HEK293 (cell line): ENCODE measurements around the gene ARPC5.

ENCODE experiments used
- CTCF ChIA-PET: fragments of 350-600 bp; formaldehyde crosslinking; extraction: SDS; loops from one replicate; lab custom pipeline; 2021; ENCODE audit warnings: antibody characterized with exemption; lab: Yijun Ruan, JAX
- POLR2A ChIA-PET: fragments of 300-600 bp; formaldehyde crosslinking; extraction: SDS; loops from one replicate; lab custom pipeline; 2020; ENCODE audit warnings: antibody characterized with exemption, inconsistent platforms; lab: Yijun Ruan, JAX
- H3K27ac ChIP-seq: fragments of 200-500 bp; sonication (Bioruptor generic); 2 replicates; pipeline ENCODE4 v1.5.1; 2014; ENCODE audit warnings: low read depth, low read length, control low read depth, inconsistent platforms; ENCODE audit errors: extremely low read depth
- H3K36me3 ChIP-seq, 2 experiments: fragments of 200-500 bp in 1 of 2; sonication (Bioruptor generic) in 1 of 2; 1 replicate in 1 of 2; 2 replicates in 1 of 2; pipeline ENCODE4 v1.5.1; 2014 to 2017; ENCODE audit warnings: inconsistent platforms in 2 of 2, low read length in 2 of 2; ENCODE audit not compliant: control insufficient read depth in 2 of 2, insufficient read depth in 1 of 2
- H3K4me1 ChIP-seq: fragments of 200-500 bp; sonication (Bioruptor generic); 2 replicates; pipeline ENCODE4 v1.5.1; 2014; ENCODE audit warnings: mild to moderate bottlenecking, low read length, inconsistent platforms; ENCODE audit not compliant: control insufficient read depth, insufficient read depth
- H3K4me3 ChIP-seq: 2 replicates; pipeline ENCODE4 v1.5.1; 2011; ENCODE audit warnings: low read depth, mild to moderate bottlenecking, control low read depth, low read length, moderate library complexity
- H3K9me3 ChIP-seq: fragments of 200-500 bp; sonication (Bioruptor generic); 2 replicates; pipeline ENCODE4 v1.5.1; 2014; ENCODE audit warnings: low read depth, low read length, inconsistent platforms; ENCODE audit not compliant: control insufficient read depth, insufficient read depth
- FEZF1 ChIP-seq: fragments of 450-650 bp; formaldehyde crosslinking; IDR thresholded peaks from 2 replicates; pipeline ENCODE4 v1.5.1; 2016; ENCODE audit warnings: missing biosample characterization, missing genetic modification characterization
- SALL2 ChIP-seq: fragments of 450-650 bp; formaldehyde crosslinking; IDR thresholded peaks from 2 replicates; pipeline ENCODE4 v1.5.0; 2017; ENCODE audit warnings: missing biosample characterization, mild to moderate bottlenecking, missing genetic modification characterization, borderline replicate concordance
- SETDB1 ChIP-seq: IDR thresholded peaks from one replicate; pipeline ENCODE4 v1.6.1; 2017; ENCODE audit warnings: mild to moderate bottlenecking, low read length, moderate library complexity, mixed read lengths; ENCODE audit not compliant: insufficient read length
- SP2 ChIP-seq: fragments of 450-650 bp; formaldehyde crosslinking; IDR thresholded peaks from 2 replicates; pipeline ENCODE4 v1.5.1; 2016; ENCODE audit warnings: missing biosample characterization, missing genetic modification characterization
- SP7 ChIP-seq: fragments of 450-650 bp; formaldehyde crosslinking; IDR thresholded peaks from 2 replicates; pipeline ENCODE4 v1.5.1; 2016; ENCODE audit warnings: missing biosample characterization, missing genetic modification characterization
- TRIM28 ChIP-seq: IDR thresholded peaks from 2 replicates; pipeline ENCODE4 v1.6.1; 2011; ENCODE audit warnings: low read length, control low read depth, borderline replicate concordance
- ZNF10 ChIP-seq: fragments of 450-650 bp; formaldehyde crosslinking; IDR thresholded peaks from 2 replicates; pipeline ENCODE4 v1.5.1; 2017; ENCODE audit warnings: missing biosample characterization, missing genetic modification characterization
- ZNF157 ChIP-seq: fragments of 450-650 bp; formaldehyde crosslinking; IDR thresholded peaks from 2 replicates; pipeline ENCODE4 v1.5.1; 2016; ENCODE audit warnings: missing biosample characterization, missing genetic modification characterization
- ZNF169 ChIP-seq: fragments of 450-650 bp; formaldehyde crosslinking; IDR thresholded peaks from 2 replicates; pipeline ENCODE4 v1.5.1; 2016; ENCODE audit warnings: missing biosample characterization, missing genetic modification characterization
- ZNF26 ChIP-seq: fragments of 450-650 bp; formaldehyde crosslinking; IDR thresholded peaks from 2 replicates; pipeline ENCODE4 v1.5.1; 2016; ENCODE audit warnings: missing biosample characterization, missing genetic modification characterization
- ZNF292 ChIP-seq: fragments of 450-650 bp; formaldehyde crosslinking; IDR thresholded peaks from 2 replicates; pipeline ENCODE4 v1.5.1; 2016; ENCODE audit warnings: low read depth, missing biosample characterization, missing genetic modification characterization, borderline replicate concordance
- ZNF394 ChIP-seq: fragments of 450-650 bp; formaldehyde crosslinking; IDR thresholded peaks from 2 replicates; pipeline ENCODE4 v1.5.1; 2016; ENCODE audit warnings: missing biosample characterization, missing genetic modification characterization, mild to moderate bottlenecking, moderate library complexity, borderline replicate concordance
- ZNF433 ChIP-seq: fragments of 450-650 bp; formaldehyde crosslinking; IDR thresholded peaks from 2 replicates; pipeline ENCODE4 v1.5.1; 2016; ENCODE audit warnings: missing biosample characterization, missing genetic modification characterization, low read depth
- ZNF521 ChIP-seq: fragments of 450-650 bp; formaldehyde crosslinking; IDR thresholded peaks from 2 replicates; pipeline ENCODE4 v1.5.1; 2017; ENCODE audit warnings: missing biosample characterization, mild to moderate bottlenecking, missing genetic modification characterization
- ZNF530 ChIP-seq: fragments of 450-650 bp; formaldehyde crosslinking; IDR thresholded peaks from 2 replicates; pipeline ENCODE4 v1.5.1; 2016; ENCODE audit warnings: low read depth, missing biosample characterization, missing genetic modification characterization
- ZNF621 ChIP-seq: fragments of 450-650 bp; formaldehyde crosslinking; IDR thresholded peaks from 2 replicates; pipeline ENCODE4 v1.5.1; 2017; ENCODE audit warnings: missing biosample characterization, missing genetic modification characterization
- ZNF664 ChIP-seq: fragments of 450-650 bp; formaldehyde crosslinking; IDR thresholded peaks from 2 replicates; pipeline ENCODE4 v1.5.1; 2016; ENCODE audit warnings: missing biosample characterization, missing genetic modification characterization
- ZNF830 ChIP-seq: fragments of 450-650 bp; IDR thresholded peaks from 2 replicates; pipeline ENCODE4 v1.5.0; 2018; ENCODE audit warnings: missing biosample characterization, missing genetic modification characterization, low read depth, mild to moderate bottlenecking, moderate library complexity
- ZNF837 ChIP-seq: fragments of 450-650 bp; formaldehyde crosslinking; IDR thresholded peaks from 2 replicates; pipeline ENCODE4 v1.5.1; 2016; ENCODE audit warnings: missing biosample characterization, missing genetic modification characterization
- TF ChIP-seq, protein P1 (sequence below): fragments of 450-650 bp; formaldehyde crosslinking; IDR thresholded peaks from 2 replicates; pipeline ENCODE4 v1.5.1; 2016; ENCODE audit warnings: missing biosample characterization, missing genetic modification characterization, borderline replicate concordance
- TF ChIP-seq, protein P2 (sequence below): fragments of 450-650 bp; formaldehyde crosslinking; IDR thresholded peaks from 2 replicates; pipeline ENCODE4 v1.5.1; 2016; ENCODE audit warnings: missing biosample characterization, missing genetic modification characterization, borderline replicate concordance
- TF ChIP-seq, protein P3 (sequence below): fragments of 450-650 bp; formaldehyde crosslinking; IDR thresholded peaks from 2 replicates; pipeline ENCODE4 v1.5.1; 2016; ENCODE audit warnings: missing biosample characterization, missing genetic modification characterization

The ARPC5 gene

DNA sequence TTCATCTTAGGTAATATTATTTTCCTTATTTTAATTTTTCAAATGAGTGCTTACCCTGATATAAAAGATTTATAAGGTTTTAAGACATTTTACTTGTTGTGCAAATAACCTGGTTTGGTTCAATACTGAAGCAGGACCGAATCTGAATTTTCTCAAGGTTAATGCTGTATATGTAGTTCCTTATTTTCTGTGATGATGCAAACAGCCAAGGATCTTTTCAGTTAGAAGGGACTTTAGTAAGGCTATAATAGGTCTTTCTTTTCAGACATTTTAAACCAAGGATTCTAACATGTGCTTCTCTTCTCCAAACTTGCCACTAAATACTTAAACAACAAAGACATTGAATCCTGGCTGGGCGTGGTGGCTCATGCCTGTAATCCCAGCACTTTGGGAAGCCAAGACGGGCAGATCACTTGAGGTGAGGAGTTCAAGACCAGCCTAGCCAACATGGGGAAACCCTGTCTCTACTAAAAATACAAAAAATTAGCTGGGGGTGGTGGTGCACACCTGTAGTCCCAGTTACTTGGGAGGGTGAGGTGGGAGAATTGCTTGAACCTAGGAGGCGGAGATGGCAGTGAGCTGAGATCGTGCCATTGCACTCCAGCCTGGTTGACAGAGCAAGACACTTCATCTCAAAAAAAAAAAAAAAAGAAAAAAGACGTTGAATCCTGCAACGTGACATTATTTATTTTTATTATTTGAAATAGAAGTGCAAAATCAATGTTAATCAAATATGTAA lies 3.2 kb upstream of the ARPC5 start:
- POLR2A ChIA-PET, result interaction anchor here (0.6 kb wide), 1 partner anchor 167 kb away, joined by 4 read pairs; no protein-coding TSS in a partner anchor
- H3K4me1 ChIP-seq, result 0 out of 2 replicates have a peak, but pooled peaks cover 4% of the 10 kb centered on the region
- no peaks in the 10 kb centered on the region for H3K36me3 ChIP-seq
- TF ChIP-seq SP7 (tag by site-specific recombination) (no peak), SP2 (tag by site-specific recombination) (no peak), ZNF169 (no peak), ZNF292 (tag by site-specific recombination) (no peak), ZNF521 (tag by site-specific recombination) (no peak), ZNF26 (tag by site-specific recombination) (no peak), SETDB1 (no peak), ZNF664 (tag by site-specific recombination) (no peak), ZNF10 (no peak), ZNF837 (tag by site-specific recombination) (no peak), TRIM28 (no peak), ZNF433 (tag by site-specific recombination) (no peak)
- TF ChIP-seq, protein P1, sequence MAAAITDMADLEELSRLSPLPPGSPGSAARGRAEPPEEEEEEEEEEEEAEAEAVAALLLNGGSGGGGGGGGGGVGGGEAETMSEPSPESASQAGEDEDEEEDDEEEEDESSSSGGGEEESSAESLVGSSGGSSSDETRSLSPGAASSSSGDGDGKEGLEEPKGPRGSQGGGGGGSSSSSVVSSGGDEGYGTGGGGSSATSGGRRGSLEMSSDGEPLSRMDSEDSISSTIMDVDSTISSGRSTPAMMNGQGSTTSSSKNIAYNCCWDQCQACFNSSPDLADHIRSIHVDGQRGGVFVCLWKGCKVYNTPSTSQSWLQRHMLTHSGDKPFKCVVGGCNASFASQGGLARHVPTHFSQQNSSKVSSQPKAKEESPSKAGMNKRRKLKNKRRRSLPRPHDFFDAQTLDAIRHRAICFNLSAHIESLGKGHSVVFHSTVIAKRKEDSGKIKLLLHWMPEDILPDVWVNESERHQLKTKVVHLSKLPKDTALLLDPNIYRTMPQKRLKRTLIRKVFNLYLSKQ, result no peak
- H3K9me3 ChIP-seq, result no peaks in the 10 kb centered on the region
- CTCF ChIA-PET, result interaction anchor here (1.2 to 2.2 kb wide), 3 partner anchors 15 to 17 kb away, joined by 3 to 16 read pairs (median 7); no protein-coding TSS in a partner anchor
- no peak overlapping the region for H3K4me3 ChIP-seq
- H3K27ac ChIP-seq, result no peak overlapping the region

DNA sequence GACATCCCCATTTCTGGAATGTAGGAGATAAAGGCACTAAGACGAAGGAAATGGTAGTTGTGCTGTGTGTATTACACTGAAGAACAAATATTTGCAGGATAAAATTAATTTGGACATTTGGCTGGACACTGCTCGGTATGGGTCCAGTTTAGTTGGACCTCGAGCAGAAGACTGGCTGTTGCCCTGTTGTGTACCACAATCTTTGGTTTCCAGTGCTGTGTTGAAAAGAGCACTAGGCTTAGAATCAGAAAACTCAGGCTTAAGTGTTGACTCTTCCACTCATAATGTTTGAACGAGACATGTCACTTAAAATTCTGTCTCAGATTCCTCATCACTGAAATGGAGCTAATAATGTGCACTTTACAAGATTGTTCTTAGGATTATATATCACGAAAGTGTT lies 1.2 kb upstream of the ARPC5 start:
- ChIA-PET CTCF (interaction anchor here (0.6 to 2.2 kb wide), 3 partner anchors 19 to 355 kb away, joined by 3 to 16 read pairs (median 3); no protein-coding TSS in a partner anchor), POLR2A (no interaction called here)
- Histone ChIP-seq H3K4me3 (peak overlapping the region; percentile 96), H3K27ac (no peak overlapping the region), H3K36me3 (peaks cover 0 to 3% of the 10 kb centered on the region in 2 experiments; a peak in 1 of 3 replicates), H3K4me1 (peaks cover 14% of the 10 kb centered on the region; the same call in 1 of the 2 replicates), H3K9me3 (no peaks in the 10 kb centered on the region)
- TF ChIP-seq ZNF830 (tag by site-specific recombination) (no peak), SALL2 (tag by site-specific recombination) (no peak), ZNF433 (tag by site-specific recombination) (no peak), ZNF530 (tag by site-specific recombination) (no peak), SP7 (tag by site-specific recombination) (no peak), ZNF157 (tag by site-specific recombination) (no peak), ZNF394 (tag by site-specific recombination) (no peak), FEZF1 (tag by site-specific recombination) (no peak), ZNF621 (tag by site-specific recombination) (no peak), SETDB1 (no peak)
- TF ChIP-seq, protein P2, sequence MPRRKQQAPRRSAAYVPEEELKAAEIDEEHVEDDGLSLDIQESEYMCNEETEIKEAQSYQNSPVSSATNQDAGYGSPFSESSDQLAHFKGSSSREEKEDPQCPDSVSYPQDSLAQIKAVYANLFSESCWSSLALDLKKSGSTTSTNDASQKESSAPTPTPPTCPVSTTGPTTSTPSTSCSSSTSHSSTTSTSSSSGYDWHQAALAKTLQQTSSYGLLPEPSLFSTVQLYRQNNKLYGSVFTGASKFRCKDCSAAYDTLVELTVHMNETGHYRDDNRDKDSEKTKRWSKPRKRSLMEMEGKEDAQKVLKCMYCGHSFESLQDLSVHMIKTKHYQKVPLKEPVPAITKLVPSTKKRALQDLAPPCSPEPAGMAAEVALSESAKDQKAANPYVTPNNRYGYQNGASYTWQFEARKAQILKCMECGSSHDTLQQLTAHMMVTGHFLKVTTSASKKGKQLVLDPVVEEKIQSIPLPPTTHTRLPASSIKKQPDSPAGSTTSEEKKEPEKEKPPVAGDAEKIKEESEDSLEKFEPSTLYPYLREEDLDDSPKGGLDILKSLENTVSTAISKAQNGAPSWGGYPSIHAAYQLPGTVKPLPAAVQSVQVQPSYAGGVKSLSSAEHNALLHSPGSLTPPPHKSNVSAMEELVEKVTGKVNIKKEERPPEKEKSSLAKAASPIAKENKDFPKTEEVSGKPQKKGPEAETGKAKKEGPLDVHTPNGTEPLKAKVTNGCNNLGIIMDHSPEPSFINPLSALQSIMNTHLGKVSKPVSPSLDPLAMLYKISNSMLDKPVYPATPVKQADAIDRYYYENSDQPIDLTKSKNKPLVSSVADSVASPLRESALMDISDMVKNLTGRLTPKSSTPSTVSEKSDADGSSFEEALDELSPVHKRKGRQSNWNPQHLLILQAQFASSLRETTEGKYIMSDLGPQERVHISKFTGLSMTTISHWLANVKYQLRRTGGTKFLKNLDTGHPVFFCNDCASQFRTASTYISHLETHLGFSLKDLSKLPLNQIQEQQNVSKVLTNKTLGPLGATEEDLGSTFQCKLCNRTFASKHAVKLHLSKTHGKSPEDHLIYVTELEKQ (tag by site-specific recombination), result no peak
- TF ChIP-seq, protein P3, sequence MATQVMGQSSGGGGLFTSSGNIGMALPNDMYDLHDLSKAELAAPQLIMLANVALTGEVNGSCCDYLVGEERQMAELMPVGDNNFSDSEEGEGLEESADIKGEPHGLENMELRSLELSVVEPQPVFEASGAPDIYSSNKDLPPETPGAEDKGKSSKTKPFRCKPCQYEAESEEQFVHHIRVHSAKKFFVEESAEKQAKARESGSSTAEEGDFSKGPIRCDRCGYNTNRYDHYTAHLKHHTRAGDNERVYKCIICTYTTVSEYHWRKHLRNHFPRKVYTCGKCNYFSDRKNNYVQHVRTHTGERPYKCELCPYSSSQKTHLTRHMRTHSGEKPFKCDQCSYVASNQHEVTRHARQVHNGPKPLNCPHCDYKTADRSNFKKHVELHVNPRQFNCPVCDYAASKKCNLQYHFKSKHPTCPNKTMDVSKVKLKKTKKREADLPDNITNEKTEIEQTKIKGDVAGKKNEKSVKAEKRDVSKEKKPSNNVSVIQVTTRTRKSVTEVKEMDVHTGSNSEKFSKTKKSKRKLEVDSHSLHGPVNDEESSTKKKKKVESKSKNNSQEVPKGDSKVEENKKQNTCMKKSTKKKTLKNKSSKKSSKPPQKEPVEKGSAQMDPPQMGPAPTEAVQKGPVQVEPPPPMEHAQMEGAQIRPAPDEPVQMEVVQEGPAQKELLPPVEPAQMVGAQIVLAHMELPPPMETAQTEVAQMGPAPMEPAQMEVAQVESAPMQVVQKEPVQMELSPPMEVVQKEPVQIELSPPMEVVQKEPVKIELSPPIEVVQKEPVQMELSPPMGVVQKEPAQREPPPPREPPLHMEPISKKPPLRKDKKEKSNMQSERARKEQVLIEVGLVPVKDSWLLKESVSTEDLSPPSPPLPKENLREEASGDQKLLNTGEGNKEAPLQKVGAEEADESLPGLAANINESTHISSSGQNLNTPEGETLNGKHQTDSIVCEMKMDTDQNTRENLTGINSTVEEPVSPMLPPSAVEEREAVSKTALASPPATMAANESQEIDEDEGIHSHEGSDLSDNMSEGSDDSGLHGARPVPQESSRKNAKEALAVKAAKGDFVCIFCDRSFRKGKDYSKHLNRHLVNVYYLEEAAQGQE (tag by site-specific recombination), result no peak
- TF ChIP-seq, protein P1, result no peak
